NCI-H82 treated with DMSO at 0.1 percent for 48 hours (cell line): ENCODE measurements around the gene TBK1.
A peak's percentile ranks its signal among the peaks of the same experiment; 100 is the strongest.

ENCODE experiments used
- DNase-seq: peaks from one replicate; lab custom pipeline; 2025; ENCODE audit not compliant: unreplicated experiment; lab: John Stamatoyannopoulos, UW

The TBK1 gene

DNA sequence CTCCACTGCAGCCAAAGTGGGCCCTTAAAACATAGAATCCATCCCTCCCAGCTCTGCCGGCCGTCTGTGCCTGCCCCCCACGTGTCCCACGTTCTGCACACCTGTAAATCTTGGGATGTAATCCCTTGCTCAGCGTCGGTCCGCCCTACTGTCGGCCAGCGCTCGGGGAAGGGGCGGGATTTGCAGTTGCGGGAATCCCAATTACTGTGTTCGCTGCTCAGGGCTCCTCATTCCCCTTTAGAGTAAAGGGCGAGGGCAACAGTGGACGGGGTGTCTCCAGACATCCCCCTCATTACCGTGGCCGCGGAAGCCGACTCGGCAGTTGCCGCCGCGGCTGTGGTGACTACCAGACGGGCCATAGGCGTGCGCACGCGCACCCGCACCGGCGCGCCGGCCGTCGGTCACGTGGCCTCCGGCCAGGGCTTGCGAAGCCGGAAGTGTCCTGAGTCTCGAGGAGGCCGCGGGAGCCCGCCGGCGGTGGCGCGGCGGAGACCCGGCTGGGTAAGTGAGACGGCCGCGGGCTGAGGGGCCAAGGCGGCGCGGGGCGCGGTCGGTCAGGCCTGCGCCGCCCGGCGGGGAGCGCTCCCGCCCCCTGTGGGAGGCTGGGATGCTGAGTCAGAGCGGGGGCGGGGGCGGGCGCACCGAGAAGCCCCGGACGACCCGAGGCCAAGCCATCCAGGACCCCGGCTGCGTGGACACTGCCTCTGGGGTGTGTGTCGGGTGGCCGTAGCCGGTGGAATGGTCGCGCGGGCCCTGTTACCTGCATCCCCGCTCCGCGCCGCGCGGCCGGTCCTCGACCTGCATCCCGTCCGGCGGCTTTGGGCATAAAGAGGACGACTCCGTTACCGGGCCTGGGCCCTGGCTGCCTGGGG lies at the start of gene TBK1:
TSS of gene TBK1 (plus strand) at position 434 of the 872 bp plus-strand sequence. CDS start 3,751 bp downstream, outside the sequence.
- DNase-seq: peak; percentile 51

DNA sequence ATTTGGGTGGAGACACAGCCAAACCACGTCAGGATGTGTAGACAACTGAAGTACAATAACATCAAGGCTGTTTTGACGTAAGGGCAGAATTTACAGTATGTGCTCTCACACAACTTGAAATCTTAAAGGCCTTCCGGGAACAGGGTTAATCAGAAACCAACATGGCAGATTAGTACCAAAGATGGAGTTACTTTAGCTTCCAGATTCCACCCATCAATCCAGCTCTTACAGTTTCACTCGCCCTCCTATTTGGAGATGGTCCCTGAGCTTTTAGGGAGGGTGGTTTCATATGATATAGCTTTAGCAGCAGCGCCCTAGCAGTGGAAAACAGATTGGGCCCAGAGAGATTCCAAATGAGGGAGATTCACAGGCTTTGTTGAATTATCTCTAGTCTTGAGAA lies 49.7 kb upstream of the TBK1 start:
- no peak for DNase-seq

DNA sequence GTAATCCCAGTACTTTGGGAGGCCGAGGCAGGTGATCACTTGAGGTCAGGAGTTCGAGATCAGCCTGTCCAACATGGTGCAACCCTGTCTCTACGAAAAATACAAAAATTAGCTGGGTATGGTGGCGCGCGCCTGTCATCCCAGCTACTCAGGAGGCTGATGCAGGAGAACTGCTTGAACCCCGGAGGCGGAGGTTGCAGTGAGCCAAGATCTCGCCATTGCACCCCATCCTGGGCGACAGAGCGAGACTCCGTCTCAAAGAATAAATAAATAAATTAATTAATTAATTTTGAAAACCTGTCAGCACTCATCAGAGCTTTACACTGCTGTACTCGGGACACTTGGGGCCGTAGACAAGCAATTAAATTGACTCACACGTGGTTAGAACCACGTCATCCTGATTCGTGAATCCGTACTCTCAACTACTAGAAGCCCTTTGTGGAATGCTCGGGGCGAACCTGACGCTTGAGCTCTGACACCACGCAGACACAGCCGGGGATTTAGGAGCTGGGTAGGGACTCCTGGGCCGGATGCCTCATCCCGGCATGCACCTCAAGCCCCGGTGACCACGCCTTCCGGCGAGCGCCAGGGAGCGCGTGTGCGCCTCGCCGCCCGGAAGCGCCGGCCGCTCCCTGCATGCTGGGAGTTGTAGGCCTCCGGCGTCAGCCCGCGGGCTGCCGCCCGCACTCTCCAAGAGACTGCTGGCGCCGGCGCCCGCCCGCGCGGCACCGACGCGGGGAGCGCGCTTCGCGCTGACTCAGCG lies 48.0 kb upstream of the TBK1 start, which contains the start of gene XPOT:
TSS of gene XPOT (plus strand) at position 686 of the 763 bp plus-strand sequence. CDS start 5,644 bp downstream, outside the sequence.
- peak; percentile 87 for DNase-seq

DNA sequence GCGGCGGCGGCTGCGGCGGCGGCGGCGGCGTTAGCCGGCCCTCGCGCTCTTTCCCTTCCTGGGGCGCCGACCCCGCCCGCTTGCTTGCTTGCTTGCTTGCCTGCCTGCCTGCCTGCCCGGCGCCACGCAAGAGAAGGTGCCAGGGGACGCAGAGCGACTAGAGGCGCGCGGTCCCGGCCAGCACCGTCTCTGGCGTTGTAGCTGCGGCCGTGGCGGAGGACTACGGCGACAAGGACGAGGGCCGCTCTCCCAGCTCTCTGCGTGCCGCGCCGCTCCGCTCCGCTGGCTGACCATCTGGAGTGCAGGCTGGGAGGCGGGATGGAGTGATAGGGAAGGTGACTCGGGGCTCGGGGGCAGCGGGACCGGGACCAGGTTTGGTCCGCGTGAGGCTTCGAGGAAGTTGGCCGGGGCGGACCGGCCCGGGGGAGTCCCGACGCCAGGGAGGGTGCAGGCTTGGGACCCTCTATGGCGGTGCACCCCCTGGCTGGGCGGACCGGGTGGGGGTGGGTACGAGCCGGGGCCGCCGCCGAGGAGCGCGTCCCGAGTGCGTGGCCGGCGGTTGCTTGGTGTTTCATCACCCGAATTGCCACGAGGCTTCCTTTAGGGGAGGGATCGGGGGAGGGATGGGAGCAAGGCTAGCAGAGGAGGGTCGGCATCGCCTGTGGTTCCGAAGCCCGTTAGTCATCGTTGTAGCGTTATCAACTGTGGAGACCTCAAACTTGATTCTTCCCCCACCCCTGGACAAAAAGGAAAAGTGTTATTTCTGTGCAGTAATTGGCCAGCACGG lies 47.3 kb upstream of the TBK1 start:
- DNase-seq: no peak

DNA sequence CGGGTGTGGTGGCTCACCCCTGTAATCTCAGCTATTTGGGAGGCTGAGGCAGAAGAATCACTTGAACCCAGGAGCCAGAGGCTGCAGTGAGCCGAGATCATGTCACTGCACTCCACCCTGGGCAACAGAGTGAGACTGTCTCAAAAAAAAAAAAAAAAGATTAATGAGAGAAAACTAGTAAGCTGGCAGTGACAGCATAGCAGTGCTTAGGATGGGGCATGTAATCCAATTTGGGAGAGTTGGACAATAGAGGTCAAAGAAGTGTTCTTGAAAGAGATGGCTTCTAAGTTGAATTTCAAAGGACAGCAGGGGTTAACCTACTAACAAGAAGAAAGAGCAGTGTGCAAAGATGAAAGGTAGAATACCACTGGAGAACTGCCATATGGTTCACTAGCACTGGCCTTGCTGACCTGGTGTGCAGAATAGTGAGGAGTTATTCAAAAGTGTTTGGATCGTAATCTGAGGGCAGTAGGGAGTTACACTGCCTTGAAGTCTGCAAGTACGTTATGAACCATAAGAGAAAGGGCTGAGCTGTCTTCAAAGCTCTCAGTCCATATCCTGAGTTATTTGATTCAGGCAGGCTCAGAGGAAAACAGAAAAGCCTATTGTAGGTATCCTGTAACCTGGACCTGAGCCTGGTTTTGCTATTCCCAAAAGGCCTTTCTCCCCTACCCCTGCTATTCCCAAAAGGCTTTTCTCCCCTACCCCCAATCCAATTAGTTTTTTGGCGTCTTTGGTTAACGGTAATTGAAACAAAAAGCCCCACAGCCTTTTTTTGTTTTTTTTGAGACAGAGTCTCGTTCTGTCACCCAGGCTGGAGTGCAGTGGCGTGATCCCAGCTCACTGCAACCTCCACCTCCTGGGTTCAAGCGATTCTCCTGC lies 44.3 kb upstream of the TBK1 start:
- DNase-seq: peak; percentile 23

DNA sequence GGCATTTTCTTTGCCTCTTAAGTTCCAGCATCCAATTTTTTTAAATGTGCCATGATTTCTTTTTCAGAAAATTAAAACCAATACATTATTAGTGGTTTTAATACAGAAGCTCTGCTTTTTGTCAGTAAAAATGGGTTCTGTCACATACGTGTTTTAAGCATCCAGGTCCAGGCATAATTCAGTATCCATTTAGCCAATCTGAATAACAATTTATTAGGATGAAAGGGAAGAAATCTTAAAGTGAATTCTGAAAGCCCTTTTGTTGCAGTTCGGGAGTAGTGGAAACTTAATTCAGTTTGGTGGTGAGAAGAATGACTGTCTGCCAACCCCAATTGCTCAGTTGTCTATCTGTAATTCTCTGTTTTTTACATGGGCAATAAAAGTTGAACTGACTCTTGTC lies 40.5 kb upstream of the TBK1 start:
- no peak for DNase-seq

DNA sequence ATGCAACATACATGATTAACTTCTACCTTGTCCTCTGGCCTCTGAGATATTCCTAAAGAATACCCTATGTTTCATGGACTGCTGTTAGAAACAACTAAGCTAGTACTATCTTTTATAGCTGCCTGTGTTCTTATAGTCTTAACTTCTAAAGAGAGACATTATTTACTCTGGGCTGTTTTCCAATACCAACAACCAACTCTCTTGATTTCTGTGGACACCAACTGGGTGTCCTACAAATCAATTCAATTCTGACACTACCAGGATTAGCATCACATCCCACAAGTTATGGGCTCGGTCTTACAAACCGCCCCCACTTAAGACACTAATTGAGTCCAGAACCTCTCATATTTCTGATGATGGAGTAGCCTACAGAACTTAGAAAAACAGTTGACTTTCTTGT lies 39.5 kb upstream of the TBK1 start:
- no peak for DNase-seq

DNA sequence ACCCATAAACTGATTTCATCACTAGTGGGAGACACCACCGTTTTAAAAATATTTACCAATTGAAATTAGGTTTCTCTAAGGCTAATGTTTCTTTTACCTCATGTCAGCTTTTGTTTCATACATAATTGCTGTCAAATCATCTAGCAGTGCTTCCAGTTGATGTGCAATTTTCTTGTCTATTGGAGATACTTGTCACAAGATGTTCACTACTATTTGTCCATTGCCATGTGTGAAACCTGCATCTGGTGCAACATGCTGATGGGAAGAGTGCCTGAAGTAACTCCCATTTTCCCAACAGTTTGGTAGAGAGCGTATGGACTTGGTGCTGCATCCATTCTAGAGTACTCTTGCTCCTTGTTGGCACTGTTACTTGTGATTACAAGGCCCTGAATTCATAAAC lies 38.0 kb upstream of the TBK1 start:
- DNase-seq: no peak

DNA sequence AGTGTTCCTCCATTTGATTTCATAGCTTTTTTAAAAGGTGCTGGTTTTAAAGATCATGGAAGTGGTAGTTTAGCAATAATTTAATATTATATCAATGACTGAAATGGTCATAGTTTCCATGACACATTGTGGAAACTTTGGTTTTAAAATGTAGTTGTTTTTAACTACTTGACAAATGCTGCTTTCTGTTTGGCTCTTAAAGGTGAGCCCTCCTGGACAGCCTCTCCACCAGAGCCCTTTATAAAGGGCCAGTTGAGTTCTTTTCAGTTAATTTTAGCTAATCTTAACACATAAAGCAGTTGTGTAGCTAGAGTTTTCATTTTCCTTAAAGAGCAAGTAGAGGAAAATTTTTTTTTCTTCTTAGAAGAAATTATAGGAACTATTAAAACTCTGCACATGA lies 33.7 kb upstream of the TBK1 start:
- DNase-seq: no peak

DNA sequence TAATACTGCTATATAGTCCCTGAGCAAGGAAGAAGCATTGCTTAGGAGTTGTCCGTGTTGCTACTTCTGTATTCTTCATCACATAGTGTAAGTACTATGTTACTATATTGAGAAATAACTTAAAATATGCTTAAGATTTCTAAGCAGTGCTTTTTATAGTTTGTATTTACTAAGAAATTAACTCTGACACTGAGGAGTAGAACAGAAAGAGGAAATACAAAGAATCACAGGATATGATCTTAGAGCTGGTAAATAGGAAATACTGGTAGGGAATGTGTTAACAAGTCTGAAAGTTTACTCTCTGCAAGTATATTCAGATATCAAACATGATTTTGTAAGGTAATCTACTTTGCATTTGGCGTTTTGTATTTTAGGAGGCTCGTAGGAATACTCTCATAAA lies 32.2 kb upstream of the TBK1 start:
- DNase-seq: no peak

DNA sequence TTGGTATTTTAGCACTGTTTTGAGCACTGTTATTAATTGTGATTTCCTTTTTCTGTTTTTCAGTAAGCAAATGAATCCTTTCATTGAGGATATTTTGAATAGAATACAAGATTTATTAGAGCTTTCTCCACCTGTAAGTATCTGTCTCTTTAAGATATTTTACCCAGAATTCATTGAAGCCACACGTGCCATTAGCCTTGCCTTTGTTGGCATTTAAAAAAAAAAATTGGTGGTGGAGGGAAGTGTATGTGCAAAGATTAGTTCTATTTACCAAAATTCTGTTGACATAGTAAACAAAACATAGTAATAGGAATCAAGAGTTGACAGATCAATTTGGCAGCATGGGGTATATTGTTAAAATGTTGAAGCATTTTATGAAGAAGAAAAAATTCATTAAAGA lies 23.9 kb upstream of the TBK1 start:
- no peak for DNase-seq

DNA sequence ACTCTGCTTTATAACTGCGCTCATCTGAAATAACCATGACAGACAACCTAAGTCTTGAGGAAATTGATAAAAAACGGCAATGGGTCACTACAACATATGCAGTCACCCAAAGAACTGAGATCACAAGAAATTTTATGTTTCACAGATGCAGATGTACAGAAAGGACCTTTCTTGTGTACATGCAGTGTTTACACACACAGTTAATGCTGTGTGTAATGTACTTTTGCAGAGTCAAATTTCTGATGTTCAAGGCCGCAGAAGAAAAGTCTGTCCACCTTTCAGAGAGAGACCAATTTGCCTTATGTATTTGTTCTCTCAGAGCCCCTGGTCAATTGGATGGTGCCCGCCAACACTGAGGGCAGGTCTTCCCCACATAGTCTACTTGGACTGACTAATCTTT lies 23.0 kb upstream of the TBK1 start:
- DNase-seq: no peak

DNA sequence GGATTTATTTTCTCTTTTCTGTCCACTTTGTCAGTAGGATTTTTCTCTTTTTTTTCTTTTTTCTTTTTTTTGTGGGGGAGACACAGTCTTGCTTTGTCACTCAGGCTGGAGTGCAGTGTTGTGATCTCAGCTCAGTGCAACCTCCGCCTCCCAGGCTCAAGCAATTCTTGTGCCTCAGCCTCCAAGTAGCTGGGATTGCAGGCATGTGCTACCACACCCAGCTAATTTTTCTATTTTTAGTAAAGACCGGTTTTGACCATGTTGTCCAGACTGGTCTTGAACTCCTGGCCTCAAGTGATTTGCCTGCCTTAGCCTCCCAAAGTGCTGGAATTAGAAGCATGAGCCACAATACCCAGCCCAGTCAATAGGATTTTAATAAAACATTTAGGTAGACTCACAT lies 21.0 kb upstream of the TBK1 start:
- DNase-seq: no peak

DNA sequence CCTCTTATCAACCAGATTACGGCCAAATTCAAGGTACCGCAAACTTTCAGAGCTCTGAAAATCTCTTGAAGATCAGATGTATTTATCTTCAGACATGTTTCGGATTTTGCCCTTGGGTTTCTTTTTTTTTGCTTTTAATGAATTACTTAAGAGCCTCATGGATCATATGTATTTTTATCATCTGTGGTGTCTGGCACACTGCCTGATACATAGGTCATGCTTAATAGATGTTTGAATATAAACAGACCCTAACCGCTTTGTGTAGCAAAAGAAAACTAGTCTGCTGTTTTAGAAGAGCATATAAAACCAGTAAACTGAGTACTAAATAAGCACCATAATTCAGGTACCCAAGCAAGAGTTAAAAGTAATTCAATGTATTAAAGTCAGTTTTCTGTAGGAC lies 20.1 kb upstream of the TBK1 start:
- no peak for DNase-seq

DNA sequence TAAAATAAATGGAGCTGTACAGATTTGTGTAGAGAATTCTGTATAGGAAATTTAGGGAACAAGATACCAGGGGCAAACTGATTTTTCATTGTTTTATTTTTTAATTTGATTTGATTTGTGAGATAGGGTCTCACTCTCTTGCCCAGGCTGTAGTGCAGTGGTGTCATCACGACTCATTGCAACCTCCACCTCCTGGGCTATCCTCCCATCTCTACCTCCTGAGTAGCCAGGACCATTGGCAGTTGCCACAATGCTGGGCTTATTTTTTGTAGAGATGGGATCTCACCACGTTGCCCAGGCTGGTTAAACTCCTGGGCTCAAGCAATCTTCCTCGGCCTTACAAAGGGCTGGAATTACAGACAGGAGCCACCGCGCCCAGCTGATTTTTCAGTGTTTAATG lies 18.0 kb upstream of the TBK1 start:
- DNase-seq: no peak

DNA sequence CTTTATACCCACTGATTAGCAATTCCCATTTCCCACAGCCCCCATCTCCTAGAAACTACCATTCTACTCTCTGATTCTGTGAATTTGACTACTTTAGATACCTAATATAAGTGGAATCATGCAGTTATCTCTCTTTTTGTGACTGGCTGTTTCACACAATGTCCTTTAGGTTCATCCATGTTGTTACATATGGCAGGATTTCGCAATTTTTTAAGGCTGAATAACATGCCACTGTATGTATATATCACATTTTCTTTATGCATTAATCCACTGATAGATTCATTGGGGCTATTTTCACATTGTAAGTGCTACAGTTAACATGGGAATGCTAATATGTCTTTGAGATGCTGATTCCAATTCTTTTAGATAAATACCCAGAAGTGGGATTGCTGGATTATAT lies 11.8 kb upstream of the TBK1 start:
- DNase-seq: no peak

DNA sequence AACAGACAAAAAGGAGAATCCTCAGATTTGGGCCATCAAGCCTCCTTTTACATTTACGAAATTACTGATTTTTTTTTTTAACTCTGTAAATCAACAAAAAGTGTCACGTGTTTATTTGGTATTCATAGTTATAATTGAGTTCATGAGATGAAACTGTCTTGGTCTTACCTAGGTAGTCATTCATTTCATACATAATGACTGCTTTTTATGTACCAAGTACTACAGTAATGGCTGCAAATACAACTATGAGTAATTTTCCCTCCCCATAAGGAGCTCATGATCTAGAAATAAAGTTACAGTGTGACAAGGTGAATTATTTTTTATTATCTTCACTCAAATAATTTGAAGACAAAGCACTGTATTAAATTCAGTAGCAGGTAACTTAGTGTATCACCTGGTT lies 6.4 kb upstream of the TBK1 start:
- no peak for DNase-seq

DNA sequence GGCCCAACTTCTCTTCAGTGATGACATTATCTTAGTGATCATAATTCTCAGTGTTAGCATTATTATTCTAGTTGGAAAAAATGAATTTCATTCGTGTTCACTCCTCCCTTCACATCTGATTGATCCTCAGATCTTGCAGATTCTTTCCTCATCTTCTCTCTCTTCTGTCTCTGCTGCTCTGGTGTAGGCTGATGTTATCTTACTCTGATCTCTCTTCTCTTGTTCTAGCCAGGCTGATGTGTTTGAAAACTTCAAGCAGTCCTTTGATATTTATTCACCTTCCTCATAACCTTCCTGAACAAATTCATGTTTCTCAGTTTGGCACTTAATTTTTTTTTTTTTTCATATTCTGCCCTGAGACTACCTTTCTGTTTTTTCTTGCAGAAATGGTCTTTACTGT lies 5.6 kb upstream of the TBK1 start:
- no peak for DNase-seq

DNA sequence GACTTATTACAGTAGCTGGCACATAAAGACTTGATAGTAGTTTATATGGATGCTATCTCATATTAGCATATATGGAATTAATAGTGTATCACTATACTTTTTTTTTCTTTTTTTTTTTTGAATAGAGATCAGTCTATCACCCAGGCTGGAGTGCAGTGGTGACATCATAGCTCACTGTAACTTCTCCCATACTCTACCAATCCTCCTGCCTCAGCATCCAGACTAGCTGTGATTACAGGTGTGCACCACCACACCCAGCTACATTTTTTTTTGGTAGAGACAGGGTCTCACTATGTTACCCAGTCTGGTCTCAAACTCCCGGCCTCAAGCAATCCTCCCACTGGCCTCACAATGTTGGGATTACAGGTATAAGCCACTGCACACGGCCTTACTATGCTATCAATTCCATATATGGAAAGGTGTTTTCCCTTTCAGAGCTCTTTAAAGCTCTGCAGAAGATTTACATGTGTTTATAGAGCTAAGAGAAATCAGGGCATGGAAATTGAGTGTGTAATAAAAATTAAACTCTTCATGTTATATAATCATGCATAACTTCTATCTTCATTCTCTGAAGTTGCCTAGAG lies 1.8 kb upstream of the TBK1 start:
- no peak for DNase-seq
